Caco-2 (cell line): ENCODE data around the gene HOXB13. TPM values are rescaled to one million over a fixed set of nuclear protein-coding genes. Genes with fewer than 3 reads are reported as not detected.
A peak's percentile ranks its signal among the peaks of the same experiment; 100 is the strongest.

Experiments
- Bru-seq: library from RNA; stranded (reverse); fragments of 400-500 nt; gene quantifications from one replicate; lab custom pipeline; 2021; lab: Mats Ljungman, UMichigan
- BruChase-seq, 2 experiments: library from RNA; stranded (reverse); fragments of 400-500 nt; gene quantifications; one replicate each; lab custom pipeline; 2021; lab: Mats Ljungman, UMichigan
- BruUV-seq: library from RNA; stranded (reverse); fragments of 400-500 nt; replicated peaks from 2 replicates; lab custom pipeline; 2021; lab: Mats Ljungman, UMichigan
- CTCF ChIA-PET: fragments of 300-600 bp; sonication (Branson Sonifier 250); formaldehyde crosslinking; loops from one replicate; lab custom pipeline; 2022; ENCODE audit warnings: antibody characterized with exemption; lab: Charles Lee
- POLR2A ChIA-PET: fragments of 300-600 bp; sonication (Branson Sonifier 250); formaldehyde crosslinking; loops from one replicate; lab custom pipeline; 2022; ENCODE audit warnings: antibody characterized with exemption; lab: Charles Lee
- DNase-seq, 2 experiments: peaks; one replicate each; pipeline versions ENCODE4 v3.0.0 to v3.0.0-alpha.2; 2020 to 2022
- H3K27me3 ChIP-seq: replicated peaks from 2 replicates; pipeline ENCODE4 v1.6.0; 2011; ENCODE audit warnings: low read length; ENCODE audit not compliant: control insufficient read depth, insufficient read depth
- H3K36me3 ChIP-seq: 2 replicates; pipeline ENCODE4 v1.5.1; 2011; ENCODE audit warnings: low read length; ENCODE audit not compliant: control insufficient read depth, insufficient read depth
- H3K4me1 ChIP-seq: fragments of 250-450 bp; sonication (Bioruptor Pico); 2 replicates; pipeline ENCODE4 v1.5.1; 2020; ENCODE audit warnings: mild to moderate bottlenecking
- H3K4me3 ChIP-seq: 2 replicates; pipeline ENCODE4 v1.5.1; 2011; ENCODE audit warnings: low read depth, mild to moderate bottlenecking, control low read depth, low read length
- H3K9me3 ChIP-seq: fragments of 250-450 bp; sonication (Bioruptor Pico); 2 replicates; pipeline ENCODE4 v1.5.1; 2020; ENCODE audit warnings: mild to moderate bottlenecking, moderate library complexity
- H3K27ac Mint-ChIP-seq: one replicate; pipeline ENCODE4 v1.8.0; 2022; ENCODE audit warnings: mixed read lengths; ENCODE audit not compliant: unreplicated experiment
- H3K27me3 Mint-ChIP-seq: one replicate; pipeline ENCODE4 v1.8.0; 2022; ENCODE audit warnings: mixed read lengths; ENCODE audit not compliant: insufficient read depth, unreplicated experiment
- H3K36me3 Mint-ChIP-seq: one replicate; pipeline ENCODE4 v1.8.0; 2022; ENCODE audit warnings: mild to moderate bottlenecking, mixed read lengths; ENCODE audit not compliant: insufficient read depth, unreplicated experiment
- H3K4me1 Mint-ChIP-seq: one replicate; pipeline ENCODE4 v1.8.0; 2022; ENCODE audit warnings: low read depth, mixed read lengths; ENCODE audit not compliant: unreplicated experiment
- H3K4me3 Mint-ChIP-seq: one replicate; pipeline ENCODE4 v1.8.0; 2022; ENCODE audit warnings: mild to moderate bottlenecking, moderate library complexity, mixed read lengths; ENCODE audit not compliant: unreplicated experiment
- H3K9me3 Mint-ChIP-seq: one replicate; pipeline ENCODE4 v1.8.0; 2022; ENCODE audit warnings: mixed read lengths; ENCODE audit not compliant: unreplicated experiment
- intact Hi-C: fragments of 100-400 bp; cut with micrococcal nuclease; formaldehyde crosslinking; loops from one replicate; pipeline ENCODE4 v1.10.0; 2022; ENCODE audit not compliant: unreplicated experiment
- long read RNA-seq: library from polyadenylated mRNA; stranded (forward); transcript quantifications from one replicate; pipeline ENCODE4 v2.0.0, GENCODE V29; 2022
- total RNA-seq: library from RNA; stranded (reverse); gene quantifications from 2 replicates; pipeline ENCODE4 v1.2.3, GENCODE V29; 2022
- TF ChIP-seq, protein P1 (sequence below), 2 experiments: fragments of 200-600 bp in 1 of 2; IDR thresholded peaks; 1 replicate in 1 of 2; 2 replicates in 1 of 2; pipeline versions ENCODE4 v1.5.1 to v1.8.0; 2011 to 2022; ENCODE audit warnings: antibody characterized with exemption in 1 of 2, control low read depth in 1 of 2, inconsistent platforms in 1 of 2, low read depth in 1 of 2, low read length in 1 of 2, mild to moderate bottlenecking in 1 of 2, moderate library complexity in 1 of 2; ENCODE audit not compliant: insufficient read depth in 1 of 2, severe bottlenecking in 1 of 2, unreplicated experiment in 1 of 2

Gene HOXB13
- total RNA-seq = 4.3 and 5.5 TPM in 2 replicates
- Bru-seq, nascent RNA = percentile 50 among the genes with signal in this experiment
- BruChase-seq, experiment 1, labeled RNA remaining after a 2-hour chase = percentile 56 among the genes with signal in this experiment
- BruChase-seq, experiment 2, labeled RNA remaining after a 6-hour chase = percentile 54 among the genes with signal in this experiment
- long read RNA-seq, transcript HOXB13-201 (2 exons, 3,467 nt) = major isoform, 18 of 19 reads
- long read RNA-seq, partial matches to known transcripts = 1 of 19 reads
- long read RNA-seq, other reads (novel, unspliced or antisense) = 0 of 19 reads

DNA sequence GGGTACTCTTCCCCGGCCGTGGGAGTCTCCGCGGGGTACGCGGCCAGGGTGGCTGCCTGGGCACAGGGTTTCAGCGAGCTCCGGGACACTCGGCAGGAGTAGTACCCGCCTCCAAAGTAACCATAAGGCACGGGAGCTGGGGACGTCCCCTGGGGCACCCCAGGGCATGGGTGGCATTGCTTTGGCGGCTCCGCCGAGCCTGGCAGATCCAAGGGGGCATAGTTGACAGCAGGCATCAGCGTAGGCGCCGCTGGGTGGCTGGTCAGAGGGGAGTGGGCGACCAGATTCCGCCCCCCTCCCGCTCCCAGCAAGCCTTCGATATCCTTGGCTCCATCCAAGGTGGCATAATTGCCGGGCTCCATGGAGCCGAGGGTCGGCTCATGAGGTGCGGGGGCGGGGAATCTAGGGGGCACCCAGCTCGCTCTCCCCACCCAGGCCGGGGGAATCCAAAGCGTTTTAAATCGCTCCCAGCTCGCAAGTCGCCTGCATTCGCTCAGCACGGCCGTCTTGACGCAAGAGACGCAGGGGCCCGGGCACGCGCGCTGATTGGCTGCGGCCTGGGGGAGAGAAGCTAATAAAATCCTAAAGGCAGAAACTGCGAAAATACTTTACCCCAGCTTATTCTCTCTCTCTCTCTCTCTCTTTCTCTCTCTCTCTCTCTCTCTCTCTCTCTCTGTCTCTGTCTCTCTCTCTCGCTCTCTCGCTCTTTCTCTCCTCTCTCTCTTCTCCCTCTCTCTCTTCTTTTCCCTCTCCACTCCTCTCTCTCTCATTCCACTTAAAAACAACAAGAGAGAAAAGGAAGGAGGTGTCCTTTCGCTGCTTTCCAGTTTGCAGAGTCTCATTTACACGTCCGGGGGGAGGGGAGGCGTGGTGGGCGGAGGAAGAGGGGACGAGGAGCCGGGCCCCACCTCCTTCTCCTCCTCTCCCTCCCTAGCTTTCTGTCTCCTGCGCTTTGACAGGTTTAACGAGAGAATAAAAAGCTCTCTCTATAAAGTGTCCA lies at the start of gene HOXB13:
TSS of gene HOXB13 (minus strand) at position 519 of the 1,000 bp plus-strand sequence. CDS start at position 362, 157 bp downstream.
- H3K36me3 Mint-ChIP-seq = peaks cover 4% of the 10 kb centered on the region
- DNase-seq = peak; percentile 89 to 93
- Histone ChIP-seq H3K27me3 (no peaks in the 10 kb centered on the region), H3K36me3 (no peaks in the 10 kb centered on the region), H3K9me3 (no peaks in the 10 kb centered on the region), H3K4me1 (peaks cover 27% of the 10 kb centered on the region), H3K4me3 (peak within 1 kb of the TSS; percentile 44)
- H3K4me3 Mint-ChIP-seq = peak within 1 kb of the TSS; percentile 83
- TSS peak; percentile 54 for BruUV-seq
- H3K27ac Mint-ChIP-seq = peak within 1 kb of the TSS; percentile 58
- TF ChIP-seq, protein P1, sequence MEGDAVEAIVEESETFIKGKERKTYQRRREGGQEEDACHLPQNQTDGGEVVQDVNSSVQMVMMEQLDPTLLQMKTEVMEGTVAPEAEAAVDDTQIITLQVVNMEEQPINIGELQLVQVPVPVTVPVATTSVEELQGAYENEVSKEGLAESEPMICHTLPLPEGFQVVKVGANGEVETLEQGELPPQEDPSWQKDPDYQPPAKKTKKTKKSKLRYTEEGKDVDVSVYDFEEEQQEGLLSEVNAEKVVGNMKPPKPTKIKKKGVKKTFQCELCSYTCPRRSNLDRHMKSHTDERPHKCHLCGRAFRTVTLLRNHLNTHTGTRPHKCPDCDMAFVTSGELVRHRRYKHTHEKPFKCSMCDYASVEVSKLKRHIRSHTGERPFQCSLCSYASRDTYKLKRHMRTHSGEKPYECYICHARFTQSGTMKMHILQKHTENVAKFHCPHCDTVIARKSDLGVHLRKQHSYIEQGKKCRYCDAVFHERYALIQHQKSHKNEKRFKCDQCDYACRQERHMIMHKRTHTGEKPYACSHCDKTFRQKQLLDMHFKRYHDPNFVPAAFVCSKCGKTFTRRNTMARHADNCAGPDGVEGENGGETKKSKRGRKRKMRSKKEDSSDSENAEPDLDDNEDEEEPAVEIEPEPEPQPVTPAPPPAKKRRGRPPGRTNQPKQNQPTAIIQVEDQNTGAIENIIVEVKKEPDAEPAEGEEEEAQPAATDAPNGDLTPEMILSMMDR (IDR thresholded peaks at IDR 0.05; ENCODE audit: insufficient read depth in 1 of 2, low read depth in 1 of 2, low read length in 1 of 2, severe bottlenecking in 1 of 2, unreplicated experiment in 1 of 2) = no peak
- H3K4me1 Mint-ChIP-seq = peaks cover 6% of the 10 kb centered on the region
- no peaks in the 10 kb centered on the region for H3K9me3 Mint-ChIP-seq
- ChIA-PET POLR2A (interaction anchor here (0.6 to 2.2 kb wide), 10 partner anchors 11 to 1078 kb away, joined by 3 to 11 read pairs (median 4); partner anchors contain the start of genes ATP5MC1, PNPO and ZNF652), CTCF (interaction anchor here (0.5 to 7.4 kb wide), 23 partner anchors 9 to 407 kb away, joined by 3 to 163 read pairs (median 4); partner anchors contain the start of genes ATP5MC1 and TTLL6)
- H3K27me3 Mint-ChIP-seq = peaks cover 2% of the 10 kb centered on the region
- intact Hi-C loops = loop anchor here (1.0 kb wide), 1 partner anchor 63 kb away; no protein-coding TSS in a partner anchor

DNA sequence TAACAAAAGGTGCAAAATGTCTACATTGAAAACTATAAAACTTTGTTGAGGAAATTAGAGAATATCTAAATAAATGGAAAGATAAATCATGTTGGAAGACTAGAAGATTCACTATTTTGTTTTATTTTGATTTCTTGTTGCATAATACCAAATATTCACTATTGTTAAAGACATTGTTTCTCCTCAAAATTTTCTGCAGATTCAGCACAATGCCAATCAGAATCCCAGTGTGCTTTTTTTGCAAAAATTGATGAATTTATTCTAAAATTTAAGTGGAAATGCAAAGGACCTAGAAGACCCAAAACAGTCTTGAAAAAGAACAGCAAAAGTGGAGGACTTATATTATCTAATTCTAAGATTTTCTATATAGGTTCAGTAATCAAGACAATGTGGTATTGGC lies 48.1 kb upstream of the HOXB13 start:
- no peak for DNase-seq
- peaks cover 3% of the 10 kb centered on the region for H3K27me3 Mint-ChIP-seq
- CTCF ChIA-PET = no interaction called here
- no peak overlapping the region for H3K27ac Mint-ChIP-seq
- BruUV-seq = no TSS peak
- Histone ChIP-seq H3K9me3 (0 out of 2 replicates have a peak, but pooled peaks cover 7% of the 10 kb centered on the region), H3K4me1 (no peaks in the 10 kb centered on the region), H3K4me3 (no peak overlapping the region), H3K36me3 (no peaks in the 10 kb centered on the region), H3K27me3 (no peaks in the 10 kb centered on the region)
- H3K4me1 Mint-ChIP-seq = no peaks in the 10 kb centered on the region
- no peak overlapping the region for H3K4me3 Mint-ChIP-seq
- intact Hi-C loops = no loop called here
- H3K36me3 Mint-ChIP-seq = no peaks in the 10 kb centered on the region
- TF ChIP-seq, protein P1 (IDR thresholded peaks at IDR 0.05; ENCODE audit: insufficient read depth in 1 of 2, low read depth in 1 of 2, low read length in 1 of 2, severe bottlenecking in 1 of 2, unreplicated experiment in 1 of 2) = no peak
- POLR2A ChIA-PET = no interaction called here
- H3K9me3 Mint-ChIP-seq = peaks cover 9% of the 10 kb centered on the region

DNA sequence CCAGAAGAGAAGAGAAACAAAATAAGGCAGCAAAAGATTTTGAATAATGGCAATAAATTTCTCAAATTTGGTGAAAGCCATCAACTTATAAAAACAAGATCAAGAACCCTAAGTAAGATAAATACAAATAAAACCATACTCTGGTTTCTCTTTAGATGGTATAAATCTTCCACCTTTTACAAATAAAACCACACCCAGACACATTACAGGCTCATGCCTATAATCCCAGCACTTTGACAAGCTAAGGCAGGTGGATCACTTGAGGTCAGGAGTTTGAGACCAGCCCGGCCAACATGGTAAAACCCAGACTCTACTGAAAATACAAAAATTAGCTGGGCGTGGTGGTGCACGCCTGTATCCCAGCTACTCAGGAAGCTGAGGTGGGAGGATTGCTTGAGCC lies 44.7 kb upstream of the HOXB13 start:
- H3K9me3 ChIP-seq = 0 out of 2 replicates have a peak, but pooled peaks cover 7% of the 10 kb centered on the region
- peaks cover 6% of the 10 kb centered on the region for H3K27me3 Mint-ChIP-seq
- H3K4me3 Mint-ChIP-seq = no peak overlapping the region
- no peaks in the 10 kb centered on the region for H3K36me3 Mint-ChIP-seq
- intact Hi-C loops = no loop called here
- H3K27me3 ChIP-seq = no peaks in the 10 kb centered on the region
- TF ChIP-seq, protein P1 (IDR thresholded peaks at IDR 0.05; ENCODE audit: insufficient read depth in 1 of 2, low read depth in 1 of 2, low read length in 1 of 2, severe bottlenecking in 1 of 2, unreplicated experiment in 1 of 2) = no peak
- DNase-seq = no peak
- H3K4me1 ChIP-seq = no peaks in the 10 kb centered on the region
- BruUV-seq = no TSS peak
- ChIA-PET CTCF (no interaction called here), POLR2A (no interaction called here)
- no peaks in the 10 kb centered on the region for H3K4me1 Mint-ChIP-seq
- H3K4me3 ChIP-seq = no peak overlapping the region
- peaks cover 9% of the 10 kb centered on the region for H3K9me3 Mint-ChIP-seq
- H3K27ac Mint-ChIP-seq = no peak overlapping the region
- H3K36me3 ChIP-seq = no peaks in the 10 kb centered on the region
